Tibial artery (tissue), 4 donors: ENCODE measurements around the gene SBF2.

ENCODE experiments used
- DNase-seq, 2 donors: peaks; one replicate each; pipeline ENCODE4 v3.0.0-alpha.2; 2019
- H3K27ac ChIP-seq, 2 donors: fragments of 200-600 bp; sonication (generic) in 1 of 2; 1 replicate in 1 of 2; 2 replicates in 1 of 2; pipeline ENCODE4 v1.5.1; 2018 to 2019; ENCODE audit warnings: mild to moderate bottlenecking in 1 of 2
- H3K27me3 ChIP-seq, 2 donors: fragments of 200-600 bp; sonication (generic) in 1 of 2; one replicate each; pipeline versions ENCODE4 v1.5.1 to v1.6.0; 2016 to 2019
- H3K36me3 ChIP-seq, 3 donors: fragments of 200-600 bp; sonication (generic) in 2 of 3; one replicate each; pipeline ENCODE4 v1.5.1; 2016 to 2019; ENCODE audit warnings: mild to moderate bottlenecking in 2 of 3
- H3K4me1 ChIP-seq, 4 donors: fragments of 200-600 bp; sonication (generic) in 2 of 4; 1 replicate in 3 of 4; 2 replicates in 1 of 4; pipeline ENCODE4 v1.5.1; 2016 to 2019
- H3K4me3 ChIP-seq, 2 donors: fragments of 200-600 bp; sonication (generic) in 1 of 2; 1 replicate in 1 of 2; 2 replicates in 1 of 2; pipeline ENCODE4 v1.5.1; 2018 to 2019; ENCODE audit warnings: mild to moderate bottlenecking in 2 of 2
- H3K9me3 ChIP-seq, 3 donors: fragments of 200-600 bp; sonication (generic) in 1 of 3; one replicate each; pipeline ENCODE4 v1.5.1; 2016 to 2019
- intact Hi-C: fragments of 100-400 bp; cut with DNase I; formaldehyde crosslinking; loops from one replicate; pipeline ENCODE4 v1.15.0; 2023; ENCODE audit warnings: low total_unique reads
- TF ChIP-seq, protein P1 (sequence below), 2 experiments: fragments of 200-600 bp in 1 of 2; fragments of 450-650 bp in 1 of 2; IDR thresholded peaks; one replicate each; pipeline ENCODE4 v1.5.1; 2017 to 2019; ENCODE audit warnings: antibody characterized with exemption in 2 of 2, mild to moderate bottlenecking in 1 of 2, moderate library complexity in 1 of 2

The SBF2 gene

DNA sequence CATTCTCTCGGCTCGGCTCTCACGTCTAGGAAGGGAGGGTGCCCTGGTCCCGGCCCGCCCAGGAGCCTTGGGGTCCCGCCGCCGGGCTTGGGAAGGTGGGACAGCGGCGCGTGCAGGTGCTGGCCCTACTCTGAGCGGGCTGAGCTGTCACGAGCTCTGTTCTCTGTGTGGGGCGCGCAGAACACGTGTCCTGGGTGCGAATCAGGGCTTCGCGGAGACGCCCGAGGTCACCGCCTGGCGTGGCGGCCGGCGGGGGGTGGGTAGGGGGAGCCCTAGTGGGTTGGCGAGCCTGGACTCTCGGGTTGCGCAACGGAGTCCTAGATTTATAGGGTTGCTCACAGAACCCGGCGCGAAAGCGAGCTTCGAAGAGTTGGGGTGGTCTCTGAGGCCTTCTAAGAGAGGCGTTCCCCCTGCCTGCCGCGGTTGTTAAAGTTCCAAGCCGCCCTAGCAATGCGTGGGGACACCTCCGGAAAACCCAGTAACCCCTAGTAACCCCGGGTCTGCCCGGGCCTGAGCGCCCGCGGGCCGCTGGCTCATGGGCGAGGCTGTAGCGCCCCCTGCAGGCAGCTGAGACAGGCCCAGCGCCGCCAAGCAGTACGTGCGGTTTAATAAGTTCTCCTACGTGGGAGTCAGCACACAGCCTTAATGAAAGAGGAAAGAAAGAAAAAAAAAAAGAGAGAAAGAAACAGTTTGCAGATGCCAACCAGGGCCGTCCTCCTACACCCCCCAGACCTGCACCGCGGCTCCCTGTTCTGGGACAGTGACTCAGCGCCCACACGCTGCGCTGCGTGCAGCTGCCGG is 13.6 kb upstream of the SBF2 start:
- intact Hi-C loops = loop anchor here (5.0 kb wide), 3 partner anchors 100 to 550 kb away; no protein-coding TSS in a partner anchor
- TF ChIP-seq, protein P1, sequence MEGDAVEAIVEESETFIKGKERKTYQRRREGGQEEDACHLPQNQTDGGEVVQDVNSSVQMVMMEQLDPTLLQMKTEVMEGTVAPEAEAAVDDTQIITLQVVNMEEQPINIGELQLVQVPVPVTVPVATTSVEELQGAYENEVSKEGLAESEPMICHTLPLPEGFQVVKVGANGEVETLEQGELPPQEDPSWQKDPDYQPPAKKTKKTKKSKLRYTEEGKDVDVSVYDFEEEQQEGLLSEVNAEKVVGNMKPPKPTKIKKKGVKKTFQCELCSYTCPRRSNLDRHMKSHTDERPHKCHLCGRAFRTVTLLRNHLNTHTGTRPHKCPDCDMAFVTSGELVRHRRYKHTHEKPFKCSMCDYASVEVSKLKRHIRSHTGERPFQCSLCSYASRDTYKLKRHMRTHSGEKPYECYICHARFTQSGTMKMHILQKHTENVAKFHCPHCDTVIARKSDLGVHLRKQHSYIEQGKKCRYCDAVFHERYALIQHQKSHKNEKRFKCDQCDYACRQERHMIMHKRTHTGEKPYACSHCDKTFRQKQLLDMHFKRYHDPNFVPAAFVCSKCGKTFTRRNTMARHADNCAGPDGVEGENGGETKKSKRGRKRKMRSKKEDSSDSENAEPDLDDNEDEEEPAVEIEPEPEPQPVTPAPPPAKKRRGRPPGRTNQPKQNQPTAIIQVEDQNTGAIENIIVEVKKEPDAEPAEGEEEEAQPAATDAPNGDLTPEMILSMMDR (IDR thresholded peaks at IDR 0.05) = peak; percentile 97 to 100
- peak overlapping the region; percentile 72 to 79 for H3K27ac ChIP-seq

DNA sequence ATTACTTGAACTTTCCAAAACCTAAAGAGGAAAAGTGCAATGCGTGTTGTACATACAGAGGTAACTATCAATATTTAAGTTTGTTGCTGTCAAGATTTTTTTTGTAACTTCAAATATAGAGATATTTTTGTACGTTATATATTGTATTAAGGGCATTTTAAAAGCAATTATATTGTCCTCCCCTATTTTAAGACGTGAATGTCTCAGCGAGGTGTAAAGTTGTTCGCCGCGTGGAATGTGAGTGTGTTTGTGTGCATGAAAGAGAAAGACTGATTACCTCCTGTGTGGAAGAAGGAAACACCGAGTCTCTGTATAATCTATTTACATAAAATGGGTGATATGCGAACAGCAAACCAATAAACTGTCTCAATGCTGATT is 13.0 kb upstream of the SBF2 start:
- Histone ChIP-seq H3K36me3 (no peaks in the 10 kb centered on the region), H3K9me3 (no peaks in the 10 kb centered on the region), H3K27ac (peak overlapping the region; percentile 72 to 79), H3K4me1 (peaks cover 0 to 64% (median 41%) of the 10 kb centered on the region in 4 donors), H3K4me3 (peak overlapping the region; percentile 57 to 58), H3K27me3 (no peaks in the 10 kb centered on the region)
- no peak for DNase-seq
- TF ChIP-seq, protein P1 (IDR thresholded peaks at IDR 0.05) = no peak
- intact Hi-C loops = loop anchor here (5.0 kb wide), 3 partner anchors 100 to 550 kb away; no protein-coding TSS in a partner anchor

More for the DNA sequence above, 13.6 kb upstream of the SBF2 start:
- Histone ChIP-seq H3K4me3 (peak overlapping the region; percentile 57 to 58), H3K9me3 (no peaks in the 10 kb centered on the region), H3K27me3 (no peaks in the 10 kb centered on the region), H3K4me1 (peaks cover 0 to 60% (median 40%) of the 10 kb centered on the region in 4 donors), H3K36me3 (no peaks in the 10 kb centered on the region)
- peak; percentile 88 to 94 for DNase-seq

DNA sequence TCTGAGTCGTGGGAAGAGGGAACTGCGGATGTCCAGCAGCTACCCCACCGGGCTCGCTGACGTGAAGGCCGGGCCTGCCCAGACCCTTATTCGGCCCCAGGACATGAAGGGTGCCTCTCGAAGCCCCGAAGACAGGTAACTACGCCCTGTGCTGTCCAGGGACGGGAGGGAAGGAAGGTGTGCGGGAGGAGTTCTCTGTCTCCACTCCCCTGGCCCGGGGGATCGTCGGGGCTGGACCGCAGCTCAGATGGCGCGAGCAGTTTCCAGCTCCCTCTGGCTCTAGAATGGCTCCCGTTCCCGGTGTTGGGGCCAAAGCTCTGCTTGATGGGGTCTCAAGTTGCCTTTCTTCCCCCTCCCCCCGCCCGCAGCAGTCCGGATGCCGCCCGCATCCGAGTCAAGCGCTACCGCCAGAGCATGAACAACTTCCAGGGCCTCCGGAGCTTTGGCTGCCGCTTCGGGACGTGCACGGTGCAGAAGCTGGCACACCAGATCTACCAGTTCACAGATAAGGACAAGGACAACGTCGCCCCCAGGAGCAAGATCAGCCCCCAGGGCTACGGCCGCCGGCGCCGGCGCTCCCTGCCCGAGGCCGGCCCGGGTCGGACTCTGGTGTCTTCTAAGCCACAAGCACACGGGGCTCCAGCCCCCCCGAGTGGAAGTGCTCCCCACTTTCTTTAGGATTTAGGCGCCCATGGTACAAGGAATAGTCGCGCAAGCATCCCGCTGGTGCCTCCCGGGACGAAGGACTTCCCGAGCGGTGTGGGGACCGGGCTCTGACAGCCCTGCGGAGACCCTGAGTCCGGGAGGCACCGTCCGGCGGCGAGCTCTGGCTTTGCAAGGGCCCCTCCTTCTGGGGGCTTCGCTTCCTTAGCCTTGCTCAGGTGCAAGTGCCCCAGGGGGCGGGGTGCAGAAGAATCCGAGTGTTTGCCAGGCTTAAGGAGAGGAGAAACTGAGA is 12.2 kb upstream of the SBF2 start:
- intact Hi-C loops = loop anchor here (5.0 kb wide), 3 partner anchors 99 to 549 kb away; no protein-coding TSS in a partner anchor
- no peaks in the 10 kb centered on the region for H3K9me3 ChIP-seq
- no peaks in the 10 kb centered on the region for H3K27me3 ChIP-seq
- TF ChIP-seq, protein P1 (IDR thresholded peaks at IDR 0.05) = no peak
- H3K36me3 ChIP-seq = no peaks in the 10 kb centered on the region
- peaks cover 0 to 64% (median 41%) of the 10 kb centered on the region in 4 donors for H3K4me1 ChIP-seq
- H3K27ac ChIP-seq = peak overlapping the region; percentile 72 to 79
- peak overlapping the region; percentile 57 to 58 for H3K4me3 ChIP-seq
- DNase-seq = peak in 1 of 2 donors; percentile 74

DNA sequence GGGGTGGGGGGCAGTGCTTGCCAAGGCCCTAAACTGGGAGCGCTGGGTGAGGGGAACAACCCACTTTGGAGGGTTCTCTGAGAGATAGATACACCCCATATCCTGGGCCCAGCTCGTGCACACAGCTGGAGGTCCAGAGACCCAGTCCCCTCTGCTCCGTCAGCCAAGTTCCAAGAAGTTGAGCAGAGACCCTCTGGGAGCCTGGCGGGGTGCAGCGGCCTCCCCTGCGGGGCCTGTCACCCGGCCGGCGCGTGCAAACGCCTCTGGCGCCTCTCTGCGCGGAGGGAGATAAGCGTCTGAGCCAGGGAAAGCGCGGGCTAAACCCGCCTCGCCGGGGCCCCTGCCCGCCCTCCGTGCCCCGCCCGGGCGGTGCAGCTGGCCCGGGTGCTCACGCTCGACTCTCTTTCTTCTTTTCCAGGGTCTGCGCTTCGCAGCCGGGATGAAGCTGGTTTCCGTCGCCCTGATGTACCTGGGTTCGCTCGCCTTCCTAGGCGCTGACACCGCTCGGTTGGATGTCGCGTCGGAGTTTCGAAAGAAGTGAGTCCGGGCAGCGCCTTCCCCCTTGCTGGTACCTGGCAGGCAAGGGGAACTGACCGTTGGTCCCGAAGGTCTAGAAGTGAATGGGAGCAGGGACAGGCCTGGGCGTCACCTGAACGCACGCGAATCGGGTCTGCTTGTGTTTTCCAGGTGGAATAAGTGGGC is 11.4 kb upstream of the SBF2 start:
- Histone ChIP-seq H3K4me3 (peak overlapping the region; percentile 57 to 58), H3K36me3 (no peaks in the 10 kb centered on the region), H3K27ac (peak overlapping the region; percentile 72 to 79), H3K4me1 (peaks cover 0 to 64% (median 41%) of the 10 kb centered on the region in 4 donors), H3K27me3 (no peaks in the 10 kb centered on the region), H3K9me3 (no peaks in the 10 kb centered on the region)
- TF ChIP-seq, protein P1 (IDR thresholded peaks at IDR 0.05) = no peak
- intact Hi-C loops = loop anchor here (5.0 kb wide), 3 partner anchors 98 to 548 kb away; no protein-coding TSS in a partner anchor
- DNase-seq = peak; percentile 44 to 73
